Mucosa of rectum (tissue), 2 donors: ENCODE measurements around the gene PXDN.
"Not testable (repeated sequence)": the region's sequence is repeated elsewhere in the genome, so short reads cannot be mapped to it uniquely, and the experiment has no call there.

Experiments
- H3K27ac ChIP-seq, 2 donors: one replicate each; pipeline ENCODE4 v1.7.0; 2013; ENCODE audit warnings: inconsistent platforms in 2 of 2, low read depth in 2 of 2, low read length in 2 of 2
- H3K27me3 ChIP-seq, 2 donors: one replicate each; pipeline ENCODE4 v1.7.0; 2013; ENCODE audit warnings: low read length in 2 of 2; ENCODE audit not compliant: control insufficient read depth in 2 of 2, insufficient read depth in 2 of 2
- H3K36me3 ChIP-seq, 2 donors: one replicate each; pipeline ENCODE4 v1.7.0; 2013; ENCODE audit warnings: low read length in 2 of 2; ENCODE audit not compliant: control insufficient read depth in 2 of 2, insufficient read depth in 2 of 2
- H3K4me1 ChIP-seq, 2 donors: one replicate each; pipeline ENCODE4 v1.7.0; 2013; ENCODE audit warnings: low read length in 2 of 2, mild to moderate bottlenecking in 1 of 2; ENCODE audit not compliant: control insufficient read depth in 2 of 2, insufficient read depth in 2 of 2
- H3K4me3 ChIP-seq, 2 donors: one replicate each; pipeline ENCODE4 v1.7.0; 2013; ENCODE audit warnings: low read length in 2 of 2
- H3K9ac ChIP-seq, 2 donors: one replicate each; pipeline ENCODE4 v1.7.0; 2013; ENCODE audit warnings: low read length in 2 of 2, low read depth in 1 of 2, mild to moderate bottlenecking in 1 of 2
- H3K9me3 ChIP-seq, 2 donors: one replicate each; pipeline ENCODE4 v1.7.0; 2013; ENCODE audit warnings: low read length in 2 of 2; ENCODE audit not compliant: control insufficient read depth in 2 of 2
- donor health status: healthy.
- donor health status: Normal muscosa, but diverticular disease.

PXDN gene

GRCh38 chr2:1765201-1765600 lies 20.9 kb upstream of the PXDN start:
- H3K9ac ChIP-seq, H3K27me3 ChIP-seq, H3K4me1 ChIP-seq, H3K36me3 ChIP-seq, H3K4me3 ChIP-seq, H3K9me3 ChIP-seq, H3K27ac ChIP-seq: not testable (repeated sequence)

GRCh38 chr2:1759611-1759930 lies 15.3 kb upstream of the PXDN start:
- no peak overlapping the region for H3K27ac ChIP-seq
- no peaks in the 10 kb centered on the region for H3K4me1 ChIP-seq
- no peak overlapping the region for H3K9ac ChIP-seq
- no peaks in the 10 kb centered on the region for H3K9me3 ChIP-seq
- no peaks in the 10 kb centered on the region for H3K36me3 ChIP-seq
- H3K4me3 ChIP-seq, result no peak overlapping the region
- H3K27me3 ChIP-seq, result no peaks in the 10 kb centered on the region

GRCh38 chr2:1758774-1759610 lies 14.7 kb upstream of the PXDN start:
- Histone ChIP-seq H3K27ac (no peak overlapping the region), H3K36me3 (no peaks in the 10 kb centered on the region), H3K9me3 (peaks cover 0 to under 1% of the 10 kb centered on the region in 2 donors), H3K27me3 (no peaks in the 10 kb centered on the region), H3K4me1 (no peaks in the 10 kb centered on the region), H3K4me3 (no peak overlapping the region), H3K9ac (no peak overlapping the region)

GRCh38 chr2:1758171-1758570 lies 13.9 kb upstream of the PXDN start:
- no peak overlapping the region for H3K27ac ChIP-seq
- no peak overlapping the region for H3K4me3 ChIP-seq
- H3K9ac ChIP-seq, result no peak overlapping the region
- H3K4me1 ChIP-seq, result no peaks in the 10 kb centered on the region
- peaks cover 0 to 2% of the 10 kb centered on the region in 2 donors for H3K9me3 ChIP-seq
- H3K27me3 ChIP-seq, result no peaks in the 10 kb centered on the region
- H3K36me3 ChIP-seq, result no peaks in the 10 kb centered on the region

- Histone ChIP-seq H3K9ac (no peak overlapping the region), H3K4me1 (no peaks in the 10 kb centered on the region), H3K9me3 (peaks cover 0 to 2% of the 10 kb centered on the region in 2 donors), H3K4me3 (no peak overlapping the region), H3K27ac (no peak overlapping the region), H3K36me3 (no peaks in the 10 kb centered on the region), H3K27me3 (no peaks in the 10 kb centered on the region)
Measured at GRCh38 chr2:1757567-1757966, 13.3 kb upstream of the PXDN start.

GRCh38 chr2:1757146-1757545 lies 12.8 kb upstream of the PXDN start:
- not testable (repeated sequence) for H3K9ac ChIP-seq, H3K27me3 ChIP-seq, H3K27ac ChIP-seq, H3K36me3 ChIP-seq, H3K4me3 ChIP-seq, H3K4me1 ChIP-seq, H3K9me3 ChIP-seq

GRCh38 chr2:1756456-1756855 lies 12.1 kb upstream of the PXDN start:
- no peaks in the 10 kb centered on the region for H3K4me1 ChIP-seq
- H3K9me3 ChIP-seq, result peaks cover 0 to 2% of the 10 kb centered on the region in 2 donors
- H3K36me3 ChIP-seq, result no peaks in the 10 kb centered on the region
- H3K27me3 ChIP-seq, result no peaks in the 10 kb centered on the region
- H3K4me3 ChIP-seq, result no peak overlapping the region
- H3K9ac ChIP-seq, result no peak overlapping the region
- H3K27ac ChIP-seq, result no peak overlapping the region

- Histone ChIP-seq H3K4me1 (no peaks in the 10 kb centered on the region), H3K9ac (no peak overlapping the region), H3K27ac (no peak overlapping the region), H3K36me3 (no peaks in the 10 kb centered on the region), H3K4me3 (no peak overlapping the region), H3K9me3 (peaks cover 0 to 2% of the 10 kb centered on the region in 2 donors), H3K27me3 (no peaks in the 10 kb centered on the region)
Measured at GRCh38 chr2:1755436-1756191, 11.3 kb upstream of the PXDN start.

- Histone ChIP-seq H3K27me3 (no peaks in the 10 kb centered on the region), H3K4me1 (no peaks in the 10 kb centered on the region), H3K9me3 (peaks cover 0 to 2% of the 10 kb centered on the region in 2 donors), H3K4me3 (no peak overlapping the region), H3K36me3 (no peaks in the 10 kb centered on the region), H3K27ac (no peak overlapping the region), H3K9ac (no peak overlapping the region)
Measured at GRCh38 chr2:1754461-1755170, 10.3 kb upstream of the PXDN start.

GRCh38 chr2:1754046-1754445 lies 9.7 kb upstream of the PXDN start:
- Histone ChIP-seq H3K27me3 (no peaks in the 10 kb centered on the region), H3K9me3 (peaks cover 0 to 2% of the 10 kb centered on the region in 2 donors), H3K27ac (no peak overlapping the region), H3K9ac (no peak overlapping the region), H3K4me3 (no peak overlapping the region), H3K36me3 (no peaks in the 10 kb centered on the region), H3K4me1 (no peaks in the 10 kb centered on the region)
